Spleen (tissue), 7 donors: ENCODE data around the gene CALN1.

Source experiments
- POLR2AphosphoS5 ChIP-seq, 3 donors: sonication (generic); formaldehyde crosslinking; IDR thresholded peaks; one replicate each; pipeline ENCODE4 v1.5.1; 2017; ENCODE audit warnings: antibody characterized with exemption in 3 of 3
- TF ChIP-seq, protein P1 (sequence below), 11 experiments: fragments of 200-600 bp in 7 of 11; fragments of 450-650 bp in 4 of 11; sonication (generic) in 4 of 11; IDR thresholded peaks in 8 of 11; conservative IDR thresholded peaks in 3 of 11; 1 replicate in 7 of 11; 2 replicates in 4 of 11; pipeline versions ENCODE4 v1.4.0 to v1.8.0; 2016 to 2021; ENCODE audit warnings: antibody characterized with exemption in 11 of 11, inconsistent platforms in 4 of 11, mild to moderate bottlenecking in 1 of 11
- donor health status: DM: no; HTN: no; CAD: no; lungs with moderate emphysema.
- donor health status: DM: no; HTN: no; CAD: no.
- donor health status: DM: no; HTN: no; CAD: no.

DNA sequence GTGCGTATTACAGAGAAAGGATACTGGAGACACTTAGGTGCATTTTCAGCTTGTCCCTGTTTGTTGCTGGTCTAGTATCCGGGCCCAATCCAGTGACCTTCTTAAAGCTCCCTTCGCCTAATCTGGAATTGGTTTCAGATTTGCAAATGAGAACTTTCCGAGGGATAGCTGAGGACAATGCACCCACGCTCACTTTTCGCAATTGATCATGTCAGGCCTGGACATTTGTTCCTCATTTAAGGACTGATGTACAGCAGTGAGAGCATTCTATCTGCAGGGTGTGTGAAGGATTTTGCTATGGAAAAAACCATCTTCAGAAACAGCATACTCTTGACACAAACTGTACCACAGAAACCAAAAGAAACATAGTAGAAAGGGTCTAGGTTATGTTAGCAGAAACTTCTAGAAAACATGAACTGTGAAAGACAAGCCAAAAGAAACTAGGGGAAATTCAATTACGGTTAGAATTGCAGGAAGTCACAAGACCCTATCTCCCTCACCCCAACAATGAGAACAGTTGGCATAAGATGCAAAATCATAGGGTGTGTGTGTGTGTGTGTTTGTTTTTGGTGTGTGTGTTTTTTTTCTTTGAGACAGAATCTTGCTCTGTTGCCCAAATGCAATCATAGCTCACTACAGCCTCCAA is 331.1 kb downstream of the CALN1 start:
- TF ChIP-seq, protein P1, sequence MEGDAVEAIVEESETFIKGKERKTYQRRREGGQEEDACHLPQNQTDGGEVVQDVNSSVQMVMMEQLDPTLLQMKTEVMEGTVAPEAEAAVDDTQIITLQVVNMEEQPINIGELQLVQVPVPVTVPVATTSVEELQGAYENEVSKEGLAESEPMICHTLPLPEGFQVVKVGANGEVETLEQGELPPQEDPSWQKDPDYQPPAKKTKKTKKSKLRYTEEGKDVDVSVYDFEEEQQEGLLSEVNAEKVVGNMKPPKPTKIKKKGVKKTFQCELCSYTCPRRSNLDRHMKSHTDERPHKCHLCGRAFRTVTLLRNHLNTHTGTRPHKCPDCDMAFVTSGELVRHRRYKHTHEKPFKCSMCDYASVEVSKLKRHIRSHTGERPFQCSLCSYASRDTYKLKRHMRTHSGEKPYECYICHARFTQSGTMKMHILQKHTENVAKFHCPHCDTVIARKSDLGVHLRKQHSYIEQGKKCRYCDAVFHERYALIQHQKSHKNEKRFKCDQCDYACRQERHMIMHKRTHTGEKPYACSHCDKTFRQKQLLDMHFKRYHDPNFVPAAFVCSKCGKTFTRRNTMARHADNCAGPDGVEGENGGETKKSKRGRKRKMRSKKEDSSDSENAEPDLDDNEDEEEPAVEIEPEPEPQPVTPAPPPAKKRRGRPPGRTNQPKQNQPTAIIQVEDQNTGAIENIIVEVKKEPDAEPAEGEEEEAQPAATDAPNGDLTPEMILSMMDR (IDR thresholded peaks at IDR 0.05 in 8 of 11, conservative IDR thresholded peaks at IDR 0.05 in 3 of 11): no peak
- no peak for TF ChIP-seq POLR2AphosphoS5 (IDR thresholded peaks at IDR 0.05)
